HepG2 (cell line): ENCODE data around the gene SLC25A19. TPM values are rescaled to one million over a fixed set of nuclear protein-coding genes. Genes with fewer than 3 reads are reported as not detected.

Source experiments
- ATAC-seq: fragments of 200-7000 bp; cut with Tn5 transposase; 3 replicates; pipeline ENCODE4 v1.9.1; 2020; ENCODE audit warnings: mild to moderate bottlenecking, moderate library complexity
- BruUV-seq: library from RNA; stranded (reverse); fragments of 400-500 nt; replicated peaks from 2 replicates; lab custom pipeline; 2021; lab: Mats Ljungman, UMichigan
- CTCF ChIA-PET: fragments of 300-600 bp; formaldehyde crosslinking; extraction: SDS; loops from one replicate; lab custom pipeline; 2021; ENCODE audit warnings: low total read pairs, inconsistent platforms, low intra/inter-chr PET ratio; lab: Yijun Ruan, JAX
- POLR2A ChIA-PET: fragments of 350-600 bp; sonication (Branson Sonifier 250); formaldehyde crosslinking; loops from one replicate; lab custom pipeline; 2020; ENCODE audit warnings: antibody characterized with exemption, inconsistent platforms; lab: Yijun Ruan, JAX
- DNase-seq: peaks from one replicate; pipeline ENCODE4 v3.0.0-alpha.2; 2015; ENCODE audit warnings: low spot score
- FAIRE-seq: peaks from 3 replicates; lab custom pipeline; 2011; peaks lifted over from hg19 to GRCh38; lab: Jason Lieb, UNC
- H2AFZ ChIP-seq: one replicate; pipeline ENCODE4 v1.6.1; 2011; ENCODE audit warnings: low read length, inconsistent platforms
- H3K27ac ChIP-seq: fragments of 300-600 bp; 3 replicates; pipeline ENCODE4 v1.8.0; 2011; ENCODE audit warnings: mixed run types, mild to moderate bottlenecking, mixed read lengths, low read length, inconsistent platforms; ENCODE audit not compliant: insufficient read depth; ENCODE audit errors: extremely low read length
- H3K27me3 ChIP-seq, 2 experiments: fragments of 200-600 bp in 1 of 2; 2 replicates in 1 of 2; 3 replicates in 1 of 2; pipeline versions ENCODE4 v1.6.0 to v1.8.0; 2011; ENCODE audit warnings: low read length in 2 of 2, mild to moderate bottlenecking in 2 of 2, moderate library complexity in 2 of 2, inconsistent platforms in 1 of 2; ENCODE audit not compliant: insufficient read depth in 2 of 2, control insufficient read depth in 1 of 2
- H3K36me3 ChIP-seq, 2 experiments: fragments of 200-600 bp in 1 of 2; replicated peaks in 1 of 2; 2 replicates in 1 of 2; 3 replicates in 1 of 2; pipeline versions ENCODE4 v1.5.1 to v1.8.0; 2011; ENCODE audit warnings: low read length in 2 of 2, inconsistent platforms in 1 of 2; ENCODE audit not compliant: insufficient read depth in 2 of 2, control insufficient read depth in 1 of 2
- H3K4me1 ChIP-seq: 2 replicates; pipeline ENCODE4 v1.5.1; 2012; ENCODE audit warnings: low read length, inconsistent platforms; ENCODE audit not compliant: insufficient read depth
- H3K4me2 ChIP-seq: 2 replicates; pipeline ENCODE4 v1.6.0; 2011; ENCODE audit warnings: low read depth, low read length, inconsistent platforms
- H3K4me3 ChIP-seq, 3 experiments: fragments of 200-600 bp in 1 of 3; sonication (generic), shearing (Covaris generic) in 1 of 3; replicated peaks in 1 of 3; 2 replicates each; pipeline ENCODE4 v1.5.1; 2011 to 2016; ENCODE audit warnings: low read length in 3 of 3, inconsistent platforms in 2 of 3, low read depth in 2 of 3, mild to moderate bottlenecking in 2 of 3, control low read depth in 1 of 3, mixed read lengths in 1 of 3; ENCODE audit not compliant: insufficient read depth in 1 of 3
- H3K79me2 ChIP-seq: one replicate; pipeline ENCODE4 v1.6.1; 2011; ENCODE audit warnings: low read length, inconsistent platforms; ENCODE audit not compliant: insufficient read depth
- H3K9ac ChIP-seq: 2 replicates; pipeline ENCODE4 v1.6.0; 2011; ENCODE audit warnings: mild to moderate bottlenecking, low read depth, low read length, inconsistent platforms; ENCODE audit not compliant: insufficient read depth
- H3K9me3 ChIP-seq: 2 replicates; pipeline ENCODE4 v1.5.1; 2012; ENCODE audit warnings: mild to moderate bottlenecking, low read length
- H4K20me1 ChIP-seq: 2 replicates; pipeline ENCODE4 v1.6.0; 2011; ENCODE audit warnings: inconsistent platforms, mild to moderate bottlenecking, low read length, moderate library complexity; ENCODE audit not compliant: insufficient read depth
- HNF1A ChIP-seq, 2 experiments: sonication (generic) in 1 of 2; formaldehyde crosslinking in 1 of 2; IDR thresholded peaks; 2 replicates each; pipeline versions ENCODE4 v1.4.0 to v1.6.1; 2016 to 2020; ENCODE audit warnings: borderline replicate concordance in 1 of 2, low read depth in 1 of 2, mild to moderate bottlenecking in 1 of 2, missing genetic modification reagents in 1 of 2
- KDM5A ChIP-seq: fragments of 200-600 bp; sonication (generic); IDR thresholded peaks from 2 replicates; pipeline ENCODE4 v1.7.0; 2018; ENCODE audit warnings: antibody characterized with exemption, mild to moderate bottlenecking, low read length, borderline replicate concordance
- MZF1 ChIP-seq: sonication (generic); formaldehyde crosslinking; IDR thresholded peaks from 2 replicates; pipeline ENCODE4 v1.8.1; 2023; ENCODE audit warnings: mild to moderate bottlenecking, missing genetic modification reagents, borderline replicate concordance
- RBM39 ChIP-seq: fragments of 200-400 bp; formaldehyde crosslinking; IDR thresholded peaks from one replicate; pipeline ENCODE4 v1.6.1; 2018; ENCODE audit warnings: antibody characterized with exemption, mild to moderate bottlenecking, low read depth, low read length; ENCODE audit not compliant: poor library complexity, severe bottlenecking
- SNAPC4 ChIP-seq: sonication (generic); formaldehyde crosslinking; IDR thresholded peaks from 2 replicates; pipeline ENCODE4 v1.4.0; 2020; ENCODE audit warnings: mild to moderate bottlenecking, missing genetic modification reagents
- ZNF768 ChIP-seq: sonication (generic); formaldehyde crosslinking; IDR thresholded peaks from 2 replicates; pipeline ENCODE4 v1.4.0; 2020; ENCODE audit warnings: missing genetic modification reagents
- ZZZ3 ChIP-seq: sonication (generic); formaldehyde crosslinking; IDR thresholded peaks from 2 replicates; pipeline ENCODE4 v1.4.0; 2020; ENCODE audit warnings: missing genetic modification reagents, mild to moderate bottlenecking, borderline replicate concordance
- WGBS: methylation state at CpG from one replicate; pipeline ENCODE4 v1.1.6; 2017; ENCODE audit warnings: low lambda C conversion rate; 5-methylcytosine and 5-hydroxymethylcytosine counted together
- in situ Hi-C: cut with HindIII; loops from 2 replicates; pipeline ENCODE4 v1.10.0; 2017; ENCODE audit warnings: low pct_unique_long_range_greater_than_20kb; ENCODE audit not compliant: extremely low pct_ligation_motif_present
- intact Hi-C: fragments of 100-400 bp; cut with micrococcal nuclease; formaldehyde crosslinking; loops from one replicate; pipeline ENCODE4 v1.10.0; 2022; ENCODE audit not compliant: unreplicated experiment
- polyA plus RNA-seq, 8 experiments: library from polyadenylated mRNA; depleted of rRNA in 3 of 8; stranded (reverse) in 7 of 8; unstranded in 1 of 8; fragments of >200 nt; fragmentation: Illumina TruSeq in 4 of 8; extraction: Trizol in 4 of 8; gene quantifications; 2 replicates each; pipeline versions ENCODE4 v1.2.1 to v1.2.3, GENCODE V29; 2011 to 2016; ENCODE audit warnings: low read depth in 4 of 8, missing spikeins in 1 of 8, mixed read lengths in 1 of 8; ENCODE audit not compliant: insufficient read depth in 1 of 8
- total RNA-seq, 5 experiments: library from RNA; depleted of rRNA; stranded (reverse); fragments of >200 nt; fragmentation: Illumina TruSeq; extraction: Trizol; gene quantifications; 2 replicates each; pipeline ENCODE4 v1.2.3, GENCODE V29; 2016; ENCODE audit warnings: low read depth in 1 of 5

Gene SLC25A19
- total and polyA plus RNA-seq, 2 of the 13 experiments (the other 11 are each of a cell fraction or from before 2014, with no cell fraction given): 24.4 to 41.4 TPM

GRCh38 chr17:75246404-75246803 is 42.8 kb downstream of the SLC25A19 start:
- intact Hi-C loops: no loop called here
- no TSS peak for BruUV-seq
- Histone ChIP-seq H3K79me2 (peaks cover 23% of the 10 kb centered on the region), H3K9me3 (no peaks in the 10 kb centered on the region), H3K27me3 (no peaks in the 10 kb centered on the region), H3K27ac (no peak overlapping the region), H4K20me1 (no peaks in the 10 kb centered on the region), H3K4me2 (no peak overlapping the region), H3K36me3 (peaks cover 53 to 65% of the 10 kb centered on the region in 2 experiments), H3K4me3 (no peak overlapping the region), H2AFZ (no peak overlapping the region), H3K4me1 (peaks cover 14% of the 10 kb centered on the region), H3K9ac (no peak overlapping the region)
- ChIA-PET POLR2A (no interaction called here), CTCF (no interaction called here)
- peak; percentile 33; the same call in 1 of the 2 replicates for TF ChIP-seq ZNF768
- TF ChIP-seq SNAPC4 (CRISPR knock-in tag): no peak
- FAIRE-seq: no peak
- DNase-seq: no peak
- WGBS: 95% methylated on average over 8 of the region's 12 CpGs
- in situ Hi-C loops: no loop called here
- no peak for ATAC-seq

- Histone ChIP-seq H2AFZ (no peak overlapping the region), H3K27ac (no peak overlapping the region), H3K4me1 (0 out of 2 replicates have a peak, but pooled peaks cover under 1% of the 10 kb centered on the region), H3K36me3 (peaks cover 65 to 79% of the 10 kb centered on the region in 2 experiments), H3K4me3 (no peak overlapping the region), H3K9me3 (no peaks in the 10 kb centered on the region), H3K4me2 (no peak overlapping the region), H3K27me3 (no peaks in the 10 kb centered on the region), H3K79me2 (peaks cover 11% of the 10 kb centered on the region), H3K9ac (no peak overlapping the region), H4K20me1 (no peaks in the 10 kb centered on the region)
- in situ Hi-C loops: no loop called here
- intact Hi-C loops: no loop called here
- DNase-seq (no peak), FAIRE-seq (no peak), ATAC-seq (no peak)
- no TSS peak for BruUV-seq
- WGBS: 95% methylated on average over 6 of the region's 6 CpGs
- POLR2A ChIA-PET: no interaction called here
- CTCF ChIA-PET: no interaction called here
- TF ChIP-seq KDM5A: no peak
- no peak for TF ChIP-seq ZZZ3 (CRISPR knock-in tag)
- TF ChIP-seq HNF1A (IDR thresholded peaks at IDR 0.05; ENCODE audit: low read depth): no peak
- TF ChIP-seq HNF1A (CRISPR knock-in tag; IDR thresholded peaks at IDR 0.05; ENCODE audit: borderline replicate concordance): no peak
- TF ChIP-seq MZF1 (CRISPR knock-in tag): no peak
- TF ChIP-seq RBM39: no peak
These were observed 44.2 kb downstream of the SLC25A19 start for GRCh38 chr17:75245011-75245410.
